Activated CD4-positive, CD25-positive, alpha-beta regulatory T cell treated with anti-CD3 and anti-CD28 coated beads, Interleukin-2, amount 50 U/mL, for 72 hours (primary cell): ENCODE data around the gene CLDN20.
"Not testable (repeated sequence)": the region's sequence is repeated elsewhere in the genome, so short reads cannot be mapped to it uniquely, and the experiment has no call there.

Experiments
- DNase-seq: peaks from one replicate; pipeline ENCODE4 v3.0.0; 2021

CLDN20 gene

GRCh38 chr6:155270561-155271091 is 6.8 kb downstream of the CLDN20 start:
- DNase-seq: no peak

DNA sequence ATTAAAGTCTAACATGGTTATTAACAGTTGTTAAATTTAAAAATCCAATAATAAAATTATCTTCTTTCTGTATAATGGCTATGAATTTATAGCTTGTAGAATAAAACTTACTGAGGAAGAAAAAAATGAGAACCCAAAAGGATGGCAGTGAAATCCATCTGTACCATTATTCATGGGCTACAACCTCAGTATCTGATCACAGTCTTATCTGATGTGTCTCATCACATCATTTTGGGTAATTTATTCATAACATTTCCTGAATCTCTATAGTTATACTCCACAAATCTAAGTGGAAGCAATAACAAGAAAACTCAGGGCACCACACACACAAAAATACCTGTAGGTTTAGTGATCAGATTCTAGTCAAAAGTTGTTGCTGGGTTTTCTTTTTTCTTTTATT is 7.3 kb downstream of the CLDN20 start:
- DNase-seq: no peak

DNA sequence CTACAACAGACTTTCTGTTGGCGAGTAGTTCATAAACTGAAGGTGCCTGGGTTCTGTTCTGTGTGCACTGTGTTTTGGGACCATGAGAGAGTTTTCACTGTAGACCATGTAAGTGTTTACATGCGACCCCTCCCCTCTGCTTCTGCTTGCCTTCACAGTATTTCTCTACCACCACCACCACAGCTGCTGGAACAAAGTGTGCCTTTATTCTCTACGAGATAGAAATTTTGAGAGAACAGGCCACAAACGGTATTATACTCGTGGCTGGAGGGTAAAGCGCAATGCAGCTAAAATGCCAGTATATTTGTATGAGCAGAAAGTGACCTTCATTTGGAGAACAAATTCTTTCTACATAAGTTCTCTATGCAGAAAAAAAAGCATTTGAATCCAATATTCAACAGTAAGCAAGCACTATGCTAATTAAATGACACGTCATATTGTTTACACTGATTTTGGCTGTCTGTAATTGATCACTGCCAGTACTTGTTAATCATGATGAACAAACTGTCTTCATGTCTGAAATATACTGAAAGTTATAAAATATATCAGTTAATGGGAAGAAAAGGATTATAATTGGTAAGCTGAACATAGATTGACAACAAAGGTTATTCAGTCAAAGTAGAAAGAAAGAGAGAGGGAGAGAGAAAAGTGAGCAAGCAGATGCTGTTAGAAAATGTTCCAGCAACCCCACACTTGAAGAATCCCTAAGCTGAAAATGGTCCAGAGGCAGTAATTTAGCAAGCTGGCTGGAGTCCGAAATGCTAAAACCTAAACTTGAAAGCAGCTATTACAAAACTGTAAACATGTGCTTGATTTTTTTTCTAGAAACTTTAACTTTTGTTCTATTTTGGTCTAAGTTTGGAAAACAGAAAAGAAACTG is 8.8 kb downstream of the CLDN20 start:
- no peak for DNase-seq

DNA sequence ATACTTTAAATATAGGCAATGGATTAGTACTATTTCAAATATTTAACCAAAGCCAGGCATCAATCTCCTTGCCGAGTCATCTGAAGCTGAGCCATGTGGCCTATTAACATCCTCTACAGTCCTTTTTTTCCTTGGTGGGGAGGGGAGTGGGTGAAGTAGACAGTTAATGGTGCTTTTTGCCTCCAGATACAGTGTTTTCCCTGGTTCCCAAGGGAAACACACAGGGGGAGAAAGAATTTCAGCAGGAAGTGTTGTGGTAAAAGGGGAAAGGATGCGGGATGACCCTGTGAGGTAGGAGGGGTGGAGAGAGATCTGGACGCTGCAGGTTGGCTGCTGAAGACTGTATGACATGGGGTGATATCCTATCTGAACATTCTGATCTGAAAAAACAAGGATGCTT is 9.6 kb downstream of the CLDN20 start:
- no peak for DNase-seq

- DNase-seq: no peak
Observed at GRCh38 chr6:155274106-155274505, 10.3 kb downstream of the CLDN20 start.

- no peak for DNase-seq
Observed at GRCh38 chr6:155274533-155274932, 10.7 kb downstream of the CLDN20 start.

GRCh38 chr6:155275808-155276480 is 12.1 kb downstream of the CLDN20 start:
- DNase-seq: no peak

DNA sequence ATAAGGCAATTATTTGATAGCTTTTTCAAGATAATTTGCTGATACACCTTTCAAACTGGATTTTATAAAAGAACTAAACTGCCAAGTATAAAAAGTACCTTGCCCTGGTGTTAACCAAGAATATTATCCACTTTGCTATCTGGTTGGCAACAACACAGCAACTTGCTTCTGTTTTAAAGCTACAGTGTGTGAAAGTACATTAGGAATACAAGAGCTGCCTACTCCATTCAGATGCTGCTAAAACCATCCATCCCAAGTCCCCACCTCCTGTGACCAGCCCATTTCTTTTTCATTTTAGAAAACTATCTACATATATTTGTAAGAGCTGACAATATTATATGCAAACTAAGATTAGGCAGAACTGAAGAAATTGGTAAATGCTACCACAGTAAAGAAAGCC is 12.8 kb downstream of the CLDN20 start:
- DNase-seq: no peak

- no peak for DNase-seq
Observed at GRCh38 chr6:155278319-155279049, 14.7 kb downstream of the CLDN20 start.

- no peak for DNase-seq
Observed at GRCh38 chr6:155284775-155285174, 21.0 kb downstream of the CLDN20 start.

DNA sequence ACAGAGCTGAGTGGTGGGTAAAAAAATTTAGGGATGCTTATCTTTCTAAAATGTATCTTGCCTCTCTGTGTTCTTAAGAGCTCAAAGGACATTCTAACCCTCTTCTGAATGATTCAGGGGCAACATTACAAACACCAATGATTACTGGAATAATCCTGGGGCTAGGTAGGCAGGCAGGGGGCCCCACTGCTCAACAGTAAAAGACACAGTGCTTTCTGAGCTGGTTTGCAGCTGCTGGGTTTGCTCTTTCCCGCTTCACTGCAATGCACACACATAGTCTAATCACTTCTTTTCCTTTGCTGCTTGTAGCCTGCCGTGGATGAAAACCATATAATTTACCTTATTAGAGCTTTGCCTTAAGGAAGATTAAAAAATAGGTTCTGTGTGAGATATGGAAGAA is 23.9 kb downstream of the CLDN20 start:
- no peak for DNase-seq

- no peak for DNase-seq
Observed at GRCh38 chr6:155290491-155290890, 26.7 kb downstream of the CLDN20 start.

- no peak for DNase-seq
Observed at GRCh38 chr6:155291291-155291690, 27.5 kb downstream of the CLDN20 start.

DNA sequence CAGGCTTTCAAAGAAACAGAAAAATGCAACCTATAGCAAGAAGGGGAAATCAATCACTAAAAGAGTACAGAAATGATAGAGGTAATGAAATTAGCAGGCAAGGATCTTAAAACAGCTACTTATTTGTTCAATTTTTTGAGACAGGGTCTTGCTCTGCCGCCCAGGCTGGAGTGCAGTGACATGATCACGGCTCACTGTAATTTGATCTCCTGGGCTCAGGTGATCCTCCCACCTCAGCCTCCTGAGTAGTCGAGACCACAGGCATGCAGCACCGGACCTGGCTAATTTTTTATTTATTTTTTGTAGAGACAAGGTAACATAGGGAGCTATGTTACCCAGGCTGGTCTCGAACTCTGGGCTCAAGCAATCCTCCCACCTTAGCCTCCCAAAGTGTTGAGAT is 28.9 kb downstream of the CLDN20 start:
- no peak for DNase-seq

GRCh38 chr6:155297669-155298068 is 33.9 kb downstream of the CLDN20 start:
- DNase-seq: no peak

DNA sequence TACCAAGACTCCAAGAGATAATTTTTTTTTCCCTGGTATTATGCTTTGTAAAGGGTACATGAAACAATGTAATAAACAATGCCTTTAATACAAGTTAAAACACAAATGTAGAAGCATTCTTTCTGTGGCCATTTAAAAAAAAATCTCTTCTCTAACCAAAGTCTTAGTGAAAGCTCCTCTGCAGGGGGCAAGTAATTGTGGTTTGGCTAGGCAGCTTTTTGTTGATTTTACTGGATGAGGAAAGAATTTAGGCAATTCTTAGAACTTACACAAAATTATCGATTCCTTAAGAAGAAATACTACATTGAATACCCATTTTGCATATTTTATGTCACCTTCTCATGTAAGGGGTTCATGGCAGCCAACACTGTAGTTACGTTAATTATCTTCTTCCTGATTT is 38.1 kb downstream of the CLDN20 start:
- no peak for DNase-seq

GRCh38 chr6:155303361-155303870 is 39.6 kb downstream of the CLDN20 start:
- DNase-seq: no peak

GRCh38 chr6:155306958-155307357 is 43.1 kb downstream of the CLDN20 start:
- no peak for DNase-seq

GRCh38 chr6:155309150-155309549 is 45.3 kb downstream of the CLDN20 start:
- DNase-seq: no peak

GRCh38 chr6:155310596-155310995 is 46.8 kb downstream of the CLDN20 start:
- DNase-seq: no peak

DNA sequence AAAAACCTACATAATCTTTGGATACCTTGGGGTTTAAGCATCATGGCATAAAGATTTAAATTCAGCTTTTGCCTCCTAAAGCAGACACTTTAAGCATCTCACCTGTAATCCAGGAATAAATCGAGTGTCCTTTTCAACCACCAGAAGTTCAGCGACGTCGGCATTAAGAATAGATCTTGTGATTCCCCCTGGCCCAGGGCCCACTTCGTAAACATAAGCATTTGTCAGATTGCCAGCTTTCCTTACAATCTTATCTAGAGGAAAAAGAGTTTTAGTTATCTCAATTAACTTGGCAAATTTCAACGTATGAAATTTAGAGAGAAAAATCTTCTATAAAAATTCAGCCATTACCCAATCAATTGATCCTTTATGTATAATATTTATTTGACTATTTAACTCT is 47.3 kb downstream of the CLDN20 start:
- no peak for DNase-seq

- no peak for DNase-seq
Observed at GRCh38 chr6:155311583-155311982, 47.8 kb downstream of the CLDN20 start.

DNA sequence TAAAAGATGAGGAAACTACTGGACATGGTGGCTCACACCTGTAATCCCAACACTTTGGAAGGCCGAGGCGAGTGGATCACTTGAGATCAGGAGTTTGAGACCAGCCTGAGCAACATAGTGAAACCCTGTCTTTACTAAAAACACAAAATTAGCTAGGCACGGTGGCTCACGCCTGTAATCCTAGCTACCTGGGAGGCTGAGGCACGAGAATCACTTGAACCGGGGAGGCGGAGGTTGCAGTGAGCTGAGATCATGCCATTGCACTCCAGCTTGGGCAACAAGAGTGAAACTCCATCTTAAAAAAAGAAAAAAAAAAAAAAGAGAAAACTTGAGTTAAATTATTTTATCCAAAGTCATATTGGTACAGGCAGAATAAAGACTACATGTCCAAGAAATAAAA is 49.1 kb downstream of the CLDN20 start:
- DNase-seq: not testable (repeated sequence)
